T-cell (primary cell): ENCODE results near the gene JCHAIN. TPM values are rescaled to one million over a fixed set of nuclear protein-coding genes. Genes with fewer than 3 reads are reported as not detected.

ENCODE experiments used
- ATAC-seq, 4 experiments: fragments of 200-7000 bp in 3 of 4; fragments of 150-1000 bp in 1 of 4; cut with Tn5 transposase; replicated peaks in 1 of 4; 1 replicate in 3 of 4; 2 replicates in 1 of 4; pipeline ENCODE4 v1.10.0; 2021; ENCODE audit warnings: moderate library complexity in 3 of 4, mild to moderate bottlenecking in 2 of 4, moderate number of reproducible peaks in 1 of 4
- CTCF ChIA-PET, 2 donors: fragments of 300-600 bp; sonication (Branson Sonifier 250); formaldehyde crosslinking; loops; one replicate each; lab custom pipeline; 2022; ENCODE audit warnings: antibody characterized with exemption in 2 of 2; lab: Charles Lee
- POLR2A ChIA-PET, 2 donors: fragments of 300-600 bp; sonication (Branson Sonifier 250); formaldehyde crosslinking; loops; one replicate each; lab custom pipeline; 2022; ENCODE audit warnings: antibody characterized with exemption in 2 of 2; lab: Charles Lee
- DNase-seq, 35 experiments: peaks; one replicate each; pipeline versions ENCODE4 v3.0.0 to v3.0.0-alpha.2; 2013 to 2023
- H3K27ac ChIP-seq: one replicate; pipeline ENCODE4 v1.5.1; 2013; ENCODE audit warnings: low read length
- H3K27me3 ChIP-seq, 2 experiments: replicated peaks in 1 of 2; 1 replicate in 1 of 2; 2 replicates in 1 of 2; pipeline versions ENCODE4 v1.6.1 to v1.7.0; 2013; ENCODE audit warnings: low read length in 1 of 2, mixed read lengths in 1 of 2; ENCODE audit not compliant: control insufficient read depth in 2 of 2, insufficient read depth in 2 of 2; ENCODE audit errors: extremely low read depth in 1 of 2
- H3K36me3 ChIP-seq, 2 donors: 1 replicate in 1 of 2; 2 replicates in 1 of 2; pipeline versions ENCODE4 v1.6.1 to v1.7.0; 2013; ENCODE audit warnings: low read length in 1 of 2; ENCODE audit not compliant: control insufficient read depth in 2 of 2, insufficient read depth in 1 of 2; ENCODE audit errors: extremely low read depth in 1 of 2
- H3K4me1 ChIP-seq, 2 experiments: 1 replicate in 1 of 2; 2 replicates in 1 of 2; pipeline versions ENCODE4 v1.6.1 to v1.7.0; 2013; ENCODE audit warnings: low read length in 2 of 2, mixed read lengths in 1 of 2; ENCODE audit not compliant: insufficient read depth in 2 of 2, control insufficient read depth in 1 of 2; ENCODE audit errors: extremely low read depth in 1 of 2
- H3K4me3 ChIP-seq, 2 donors: 1 replicate in 1 of 2; 2 replicates in 1 of 2; pipeline versions ENCODE4 v1.5.1 to v1.7.0; 2013; ENCODE audit warnings: mild to moderate bottlenecking in 2 of 2, low read length in 1 of 2, moderate library complexity in 1 of 2; ENCODE audit not compliant: control insufficient read depth in 1 of 2; ENCODE audit errors: extremely low read depth in 1 of 2
- H3K9me3 ChIP-seq: 2 replicates; pipeline ENCODE4 v1.7.0; 2013
- H3K27ac Mint-ChIP-seq, 2 donors: one replicate each; pipeline ENCODE4 v1.8.0; 2020 to 2021; ENCODE audit warnings: mild to moderate bottlenecking in 2 of 2, mixed read lengths in 2 of 2
- H3K27me3 Mint-ChIP-seq, 2 donors: one replicate each; pipeline ENCODE4 v1.8.0; 2021 to 2022; ENCODE audit warnings: mixed read lengths in 2 of 2
- H3K36me3 Mint-ChIP-seq: one replicate; pipeline ENCODE4 v1.8.0; 2021; ENCODE audit warnings: mixed read lengths
- H3K4me1 Mint-ChIP-seq, 3 donors: one replicate each; pipeline ENCODE4 v1.8.0; 2020 to 2022; ENCODE audit warnings: mixed read lengths in 3 of 3, mild to moderate bottlenecking in 1 of 3
- H3K4me3 Mint-ChIP-seq, 3 donors: one replicate each; pipeline ENCODE4 v1.8.0; 2020 to 2022; ENCODE audit warnings: mild to moderate bottlenecking in 3 of 3, mixed read lengths in 3 of 3, moderate library complexity in 3 of 3
- H3K9me3 Mint-ChIP-seq, 3 donors: one replicate each; pipeline ENCODE4 v1.8.0; 2020 to 2022; ENCODE audit warnings: mixed read lengths in 3 of 3
- WGBS: methylation state at CpG from one replicate; pipeline ENCODE4 v1.1.5; 2013; ENCODE audit warnings: missing lambda C conversion rate; ENCODE audit not compliant: insufficient coverage; 5-methylcytosine and 5-hydroxymethylcytosine counted together
- total RNA-seq, 35 experiments: library from RNA in 6 of 35; stranded (reverse) in 6 of 35; fragments of 120-200 nt in 1 of 35; gene quantifications; one replicate each; pipeline versions ENCODE4 v1.2.1 to v1.2.4 and lab custom pipeline; 2013 to 2026

JCHAIN gene
- total RNA-seq, 5 donors from 2014 or later (not counting 1 experiment from before 2014, with no cell fraction given), result 4.8 to 23.6 (median 8.9) TPM

GRCh38 chr4:70678383-70678999, 12.2 kb upstream of the JCHAIN start:
- POLR2A ChIA-PET, result interaction anchor here in 1 of 2 donors (0.6 to 0.7 kb wide), 2 partner anchors 161 to 192 kb away, joined by 4 to 7 read pairs; no protein-coding TSS in a partner anchor
- Mint-ChIP-seq H3K36me3 (no peaks in the 10 kb centered on the region), H3K4me1 (peaks cover 7 to 25% (median 15%) of the 10 kb centered on the region in 3 donors), H3K27me3 (peaks cover 0 to 2% of the 10 kb centered on the region in 2 donors), H3K27ac (peak overlapping the region; percentile 24 to 53), H3K9me3 (no peaks in the 10 kb centered on the region), H3K4me3 (peak overlapping the region in 1 of 3 donors; percentile 1)
- Histone ChIP-seq H3K27me3 (no peaks in the 10 kb centered on the region), H3K4me1 (peaks cover 2 to 7% of the 10 kb centered on the region in 2 experiments), H3K36me3 (no peaks in the 10 kb centered on the region), H3K9me3 (no peaks in the 10 kb centered on the region), H3K27ac (no peak overlapping the region), H3K4me3 (no peak overlapping the region)
- CTCF ChIA-PET, result no interaction called here
- WGBS, result no CpG with 5 or more reads among the region's 1 CpG
- ATAC-seq, result no peak
- DNase-seq, result no peak

- Mint-ChIP-seq H3K9me3 (no peaks in the 10 kb centered on the region), H3K4me1 (peaks cover 7 to 25% (median 15%) of the 10 kb centered on the region in 3 donors), H3K27me3 (peaks cover 0 to 3% of the 10 kb centered on the region in 2 donors), H3K36me3 (no peaks in the 10 kb centered on the region), H3K27ac (no peak overlapping the region), H3K4me3 (no peak overlapping the region)
- CTCF ChIA-PET, result interaction anchor here in 1 of 2 donors (0.5 kb wide), 1 partner anchor 342 kb away, joined by 6 read pairs; no protein-coding TSS in a partner anchor
- Histone ChIP-seq H3K27me3 (no peaks in the 10 kb centered on the region), H3K36me3 (no peaks in the 10 kb centered on the region), H3K9me3 (no peaks in the 10 kb centered on the region), H3K4me3 (no peak overlapping the region), H3K27ac (no peak overlapping the region), H3K4me1 (peaks cover 2 to 7% of the 10 kb centered on the region in 2 experiments)
- no CpG with 5 or more reads among the region's 6 CpGs for WGBS
- ATAC-seq (no peak), DNase-seq (no peak)
- POLR2A ChIA-PET, result no interaction called here
Measured at GRCh38 chr4:70676554-70677090, 10.3 kb upstream of the JCHAIN start.

DNA sequence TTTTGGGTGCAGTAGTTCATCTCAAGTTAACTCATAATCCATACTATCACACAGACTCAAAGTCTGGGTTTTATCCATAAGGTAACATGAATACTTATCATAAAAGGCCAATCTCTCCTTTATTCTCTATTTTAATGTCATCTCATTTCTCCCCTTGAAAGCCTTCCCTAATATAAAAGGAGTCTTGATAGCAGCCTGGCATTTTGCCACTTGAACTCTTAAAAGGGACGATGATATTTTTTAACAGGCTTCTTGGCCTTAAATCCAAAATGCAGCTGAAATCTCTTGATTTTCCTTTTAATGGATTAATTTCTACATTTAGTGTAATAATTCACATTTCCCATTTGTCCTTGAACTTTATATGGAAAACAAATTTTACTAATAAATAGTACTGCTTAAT, 8.4 kb upstream of the JCHAIN start:
- Mint-ChIP-seq H3K4me3 (no peak overlapping the region), H3K9me3 (no peaks in the 10 kb centered on the region), H3K27me3 (peaks cover 6 to 7% of the 10 kb centered on the region in 2 donors), H3K27ac (no peak overlapping the region), H3K36me3 (no peaks in the 10 kb centered on the region), H3K4me1 (peaks cover 7 to 25% (median 15%) of the 10 kb centered on the region in 3 donors)
- Histone ChIP-seq H3K4me1 (peaks cover 2 to 7% of the 10 kb centered on the region in 2 experiments), H3K9me3 (no peaks in the 10 kb centered on the region), H3K4me3 (no peak overlapping the region), H3K27ac (no peak overlapping the region), H3K36me3 (no peaks in the 10 kb centered on the region), H3K27me3 (no peaks in the 10 kb centered on the region)
- DNase-seq, result no peak
- no peak for ATAC-seq
- POLR2A ChIA-PET, result no interaction called here
- no CpG with 5 or more reads among the region's 1 CpG for WGBS
- CTCF ChIA-PET, result no interaction called here

DNA sequence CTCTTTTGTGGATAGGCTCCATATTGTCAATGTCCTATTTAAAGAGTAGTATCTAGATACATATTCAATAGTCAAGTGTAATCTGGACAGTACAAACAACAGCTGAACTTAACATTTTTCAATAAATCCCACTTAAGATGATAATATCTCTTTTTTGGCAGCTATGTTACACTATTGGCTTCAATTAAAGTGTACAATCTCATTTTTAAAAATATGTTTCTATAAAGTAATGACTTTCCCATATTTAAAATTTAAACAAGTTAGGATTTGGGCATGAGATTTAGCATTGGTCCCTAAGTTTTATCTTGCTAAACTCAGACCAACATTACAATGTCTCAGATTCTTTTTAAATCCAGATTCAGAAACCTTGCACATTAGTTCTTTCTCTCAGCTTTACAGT, 7.9 kb upstream of the JCHAIN start:
- Histone ChIP-seq H3K9me3 (no peaks in the 10 kb centered on the region), H3K36me3 (no peaks in the 10 kb centered on the region), H3K4me3 (no peak overlapping the region), H3K4me1 (peaks cover 2 to 7% of the 10 kb centered on the region in 2 experiments), H3K27ac (no peak overlapping the region), H3K27me3 (no peaks in the 10 kb centered on the region)
- Mint-ChIP-seq H3K9me3 (no peaks in the 10 kb centered on the region), H3K4me3 (no peak overlapping the region), H3K27ac (no peak overlapping the region), H3K27me3 (peaks cover 6 to 7% of the 10 kb centered on the region in 2 donors), H3K4me1 (peaks cover 7 to 21% (median 15%) of the 10 kb centered on the region in 3 donors), H3K36me3 (no peaks in the 10 kb centered on the region)
- ChIA-PET POLR2A (interaction anchor here in 1 of 2 donors (0.7 kb wide), 1 partner anchor 52 kb away, joined by 4 read pairs; no protein-coding TSS in a partner anchor), CTCF (interaction anchor here in 1 of 2 donors (0.6 kb wide), 1 partner anchor 54 kb away, joined by 3 read pairs; no protein-coding TSS in a partner anchor)
- DNase-seq (no peak), ATAC-seq (no peak)

DNA sequence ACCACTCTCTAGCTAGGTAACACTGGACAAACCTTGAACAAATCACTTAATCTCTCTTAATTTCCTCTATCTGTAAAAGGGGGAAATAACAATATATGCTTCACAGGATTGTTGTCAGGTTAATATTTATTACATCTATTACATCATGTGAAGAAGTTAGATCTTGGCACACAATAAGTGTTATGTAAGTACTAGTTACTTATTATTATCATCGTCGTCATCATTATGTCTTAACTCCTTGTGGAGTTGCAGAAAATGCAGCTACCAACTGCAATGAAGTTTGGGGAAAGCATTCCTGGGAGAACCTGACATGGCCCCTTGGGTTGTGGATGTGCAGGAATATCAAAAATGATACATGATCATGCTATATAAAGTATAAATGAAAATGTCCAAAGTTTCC, 4.8 kb upstream of the JCHAIN start:
- H3K36me3 Mint-ChIP-seq, result no peaks in the 10 kb centered on the region
- Histone ChIP-seq H3K9me3 (no peaks in the 10 kb centered on the region), H3K27ac (no peak overlapping the region), H3K4me1 (no peaks in the 10 kb centered on the region), H3K27me3 (no peaks in the 10 kb centered on the region), H3K36me3 (no peaks in the 10 kb centered on the region), H3K4me3 (no peak overlapping the region)
- no peak for ATAC-seq
- POLR2A ChIA-PET, result interaction anchor here in 1 of 2 donors (0.6 to 0.7 kb wide), 2 partner anchors 23 to 29 kb away, joined by 7 read pairs; no protein-coding TSS in a partner anchor
- peaks cover 2 to 12% (median 4%) of the 10 kb centered on the region in 3 donors for H3K4me1 Mint-ChIP-seq
- H3K27ac Mint-ChIP-seq, result no peak overlapping the region
- no peaks in the 10 kb centered on the region for H3K9me3 Mint-ChIP-seq
- CTCF ChIA-PET, result no interaction called here
- peaks cover 6 to 7% of the 10 kb centered on the region in 2 donors for H3K27me3 Mint-ChIP-seq
- DNase-seq, result no peak
- H3K4me3 Mint-ChIP-seq, result no peak overlapping the region
- no CpG with 5 or more reads among the region's 2 CpGs for WGBS

DNA sequence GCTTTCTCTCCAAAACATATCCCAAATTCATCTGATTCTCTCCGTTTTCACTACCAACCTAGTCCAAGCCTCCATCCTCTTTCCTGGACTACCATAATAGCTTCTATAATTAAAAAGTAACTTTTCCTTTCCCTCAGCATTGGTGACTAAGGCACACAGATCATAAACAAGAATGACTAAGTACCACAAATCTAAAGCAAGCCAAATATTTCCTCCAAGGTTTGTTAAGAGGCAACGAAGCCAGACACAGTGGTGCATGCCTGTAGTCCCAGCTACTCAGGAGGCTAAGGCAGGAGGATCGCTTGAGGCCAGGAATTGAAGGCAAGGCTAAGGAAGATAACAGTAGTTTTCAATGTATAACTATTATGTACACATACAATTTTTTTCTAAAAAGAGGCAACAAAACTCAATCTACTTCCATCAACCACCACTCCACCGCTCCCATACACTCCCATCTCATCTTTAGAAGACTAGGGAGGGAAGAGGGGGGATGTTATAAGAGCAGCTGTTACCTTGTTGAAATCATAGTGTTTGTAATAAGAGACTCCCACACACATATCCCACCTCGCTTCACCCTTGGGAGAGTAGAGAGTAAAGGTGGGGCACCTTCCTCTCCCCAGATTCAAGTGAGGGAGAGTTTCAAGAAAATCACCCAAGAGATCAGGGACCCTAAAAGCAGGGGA, 4.2 kb upstream of the JCHAIN start:
- no peaks in the 10 kb centered on the region for H3K36me3 Mint-ChIP-seq
- H3K9me3 Mint-ChIP-seq, result no peaks in the 10 kb centered on the region
- Histone ChIP-seq H3K36me3 (no peaks in the 10 kb centered on the region), H3K9me3 (no peaks in the 10 kb centered on the region), H3K27ac (no peak overlapping the region), H3K27me3 (no peaks in the 10 kb centered on the region), H3K4me1 (no peaks in the 10 kb centered on the region), H3K4me3 (no peak overlapping the region)
- no peak overlapping the region for H3K4me3 Mint-ChIP-seq
- POLR2A ChIA-PET, result interaction anchor here in 1 of 2 donors (0.6 kb wide), 1 partner anchor 24 kb away, joined by 7 read pairs; no protein-coding TSS in a partner anchor
- H3K27me3 Mint-ChIP-seq, result peaks cover 6 to 7% of the 10 kb centered on the region in 2 donors
- no peak for ATAC-seq
- H3K27ac Mint-ChIP-seq, result no peak overlapping the region
- 91% methylated on average over 1 of the region's 5 CpGs for WGBS
- CTCF ChIA-PET, result no interaction called here
- DNase-seq, result no peak
- H3K4me1 Mint-ChIP-seq, result peaks cover 0 to 11% (median 2%) of the 10 kb centered on the region in 3 donors
